ENCODE results near the gene RBM19.

DNA sequence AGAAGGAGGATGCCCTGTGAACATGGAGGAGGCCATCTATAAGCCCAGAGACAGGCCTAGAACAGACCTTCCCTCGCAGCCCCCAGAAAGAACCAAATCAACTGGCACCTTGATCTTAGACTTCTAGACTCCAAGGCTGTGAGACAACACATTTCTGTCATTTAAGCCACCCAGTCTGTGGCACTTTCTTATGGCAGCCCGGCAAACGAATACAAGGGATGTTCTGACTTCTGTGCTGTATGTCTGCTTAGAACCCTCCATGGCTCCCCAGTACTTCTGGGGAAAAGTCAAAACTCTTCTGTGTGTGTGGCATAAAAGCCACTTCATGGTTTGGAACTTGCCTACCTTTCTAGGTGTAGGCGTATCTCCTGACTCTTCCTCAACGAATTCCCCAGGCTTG lies 42.9 kb downstream of the RBM19 start:
- TF ChIP-seq, protein P1, sequence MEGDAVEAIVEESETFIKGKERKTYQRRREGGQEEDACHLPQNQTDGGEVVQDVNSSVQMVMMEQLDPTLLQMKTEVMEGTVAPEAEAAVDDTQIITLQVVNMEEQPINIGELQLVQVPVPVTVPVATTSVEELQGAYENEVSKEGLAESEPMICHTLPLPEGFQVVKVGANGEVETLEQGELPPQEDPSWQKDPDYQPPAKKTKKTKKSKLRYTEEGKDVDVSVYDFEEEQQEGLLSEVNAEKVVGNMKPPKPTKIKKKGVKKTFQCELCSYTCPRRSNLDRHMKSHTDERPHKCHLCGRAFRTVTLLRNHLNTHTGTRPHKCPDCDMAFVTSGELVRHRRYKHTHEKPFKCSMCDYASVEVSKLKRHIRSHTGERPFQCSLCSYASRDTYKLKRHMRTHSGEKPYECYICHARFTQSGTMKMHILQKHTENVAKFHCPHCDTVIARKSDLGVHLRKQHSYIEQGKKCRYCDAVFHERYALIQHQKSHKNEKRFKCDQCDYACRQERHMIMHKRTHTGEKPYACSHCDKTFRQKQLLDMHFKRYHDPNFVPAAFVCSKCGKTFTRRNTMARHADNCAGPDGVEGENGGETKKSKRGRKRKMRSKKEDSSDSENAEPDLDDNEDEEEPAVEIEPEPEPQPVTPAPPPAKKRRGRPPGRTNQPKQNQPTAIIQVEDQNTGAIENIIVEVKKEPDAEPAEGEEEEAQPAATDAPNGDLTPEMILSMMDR (IDR thresholded peaks at IDR 0.05), result no peak
- no peak for TF ChIP-seq POLR2A (IDR thresholded peaks at IDR 0.05)
